Stimulated activated effector memory CD8-positive, alpha-beta T cell treated with anti-CD3 and anti-CD28 coated beads, Interleukin-12 subunit alpha, Interleukin-12 subunit beta, amount 100 ng/mL, for 72 hours (primary cell): ENCODE results near the gene CP.
"Not testable (repeated sequence)": the region's sequence is repeated elsewhere in the genome, so short reads cannot be mapped to it uniquely, and the experiment has no call there.

ENCODE experiments used
- ATAC-seq: fragments of 150-1000 bp; cut with Tn5 transposase; 2 replicates; pipeline ENCODE4 v1.10.0; 2021
- DNase-seq, 2 donors: peaks; one replicate each; pipeline ENCODE4 v3.0.0; 2021 to 2022; ENCODE audit warnings: low spot score in 2 of 2
- H3K27ac Mint-ChIP-seq: one replicate; pipeline ENCODE4 v1.8.0; 2022; ENCODE audit warnings: mild to moderate bottlenecking, mixed read lengths
- H3K36me3 Mint-ChIP-seq: one replicate; pipeline ENCODE4 v1.8.0; 2022; ENCODE audit warnings: mild to moderate bottlenecking, mixed read lengths
- H3K4me1 Mint-ChIP-seq: one replicate; pipeline ENCODE4 v1.8.0; 2022; ENCODE audit warnings: mixed read lengths
- H3K4me3 Mint-ChIP-seq: one replicate; pipeline ENCODE4 v1.8.0; 2022; ENCODE audit warnings: mild to moderate bottlenecking, mixed read lengths
- H3K9me3 Mint-ChIP-seq: one replicate; pipeline ENCODE4 v1.8.0; 2022; ENCODE audit warnings: mixed read lengths

Gene CP

DNA sequence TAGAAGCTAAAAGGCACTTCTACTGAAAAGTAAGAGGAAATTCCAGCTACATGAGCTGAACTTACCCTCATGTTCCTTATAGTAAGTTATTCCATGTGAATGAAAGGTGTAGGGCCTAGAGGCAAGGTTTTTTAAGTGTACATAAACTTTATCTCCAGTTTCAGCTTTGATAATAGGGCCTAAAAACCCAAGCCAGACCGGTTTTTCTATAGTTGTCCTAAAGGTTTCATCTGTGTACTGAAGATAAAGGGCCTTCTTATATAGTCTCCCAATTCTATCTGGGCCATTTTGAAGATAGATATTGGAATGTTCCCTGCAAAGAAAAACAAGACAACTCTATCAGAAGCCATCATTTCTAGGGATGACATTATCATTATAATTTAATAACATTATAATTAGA lies 9.2 kb downstream of the CP start:
- Mint-ChIP-seq H3K27ac (no peak overlapping the region), H3K4me1 (no peaks in the 10 kb centered on the region), H3K4me3 (no peak overlapping the region), H3K9me3 (no peaks in the 10 kb centered on the region), H3K36me3 (no peaks in the 10 kb centered on the region)
- no peak for DNase-seq
- no peak for ATAC-seq

DNA sequence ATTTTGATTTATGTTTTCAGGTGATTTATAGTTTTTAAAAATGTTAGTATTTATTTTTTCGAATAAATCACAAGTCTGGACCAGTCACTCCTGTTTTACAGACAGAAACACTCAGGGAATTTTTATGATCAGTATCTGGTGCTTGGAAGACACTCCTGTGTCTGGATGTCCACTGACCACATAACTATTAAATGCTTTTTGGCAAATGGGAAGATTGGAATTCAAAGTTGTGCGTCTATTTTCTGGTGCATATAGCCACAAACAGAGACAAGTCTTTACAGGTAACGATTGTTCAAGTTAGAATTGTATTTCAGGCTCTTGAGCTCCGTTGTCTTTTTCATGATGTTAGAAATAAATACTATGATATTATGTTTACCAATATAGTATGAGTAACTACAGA lies 12.2 kb downstream of the CP start:
- Mint-ChIP-seq H3K27ac (no peak overlapping the region), H3K36me3 (no peaks in the 10 kb centered on the region), H3K4me1 (no peaks in the 10 kb centered on the region), H3K9me3 (no peaks in the 10 kb centered on the region), H3K4me3 (no peak overlapping the region)
- no peak for DNase-seq
- ATAC-seq, result no peak

- DNase-seq, result no peak
- Mint-ChIP-seq H3K9me3 (no peaks in the 10 kb centered on the region), H3K36me3 (no peaks in the 10 kb centered on the region), H3K4me3 (no peak overlapping the region), H3K4me1 (peaks cover 7% of the 10 kb centered on the region), H3K27ac (no peak overlapping the region)
- ATAC-seq, result no peak
These were observed 14.2 kb downstream of the CP start for GRCh38 chr3:149207475-149207874.

GRCh38 chr3:149204390-149204991 lies 17.1 kb downstream of the CP start:
- Mint-ChIP-seq H3K4me3 (no peak overlapping the region), H3K36me3 (no peaks in the 10 kb centered on the region), H3K4me1 (peaks cover 7% of the 10 kb centered on the region), H3K9me3 (no peaks in the 10 kb centered on the region), H3K27ac (no peak overlapping the region)
- DNase-seq (no peak), ATAC-seq (no peak)

- H3K9me3 Mint-ChIP-seq, result no peaks in the 10 kb centered on the region
- H3K4me1 Mint-ChIP-seq, result peaks cover 7% of the 10 kb centered on the region
- no peak overlapping the region for H3K27ac Mint-ChIP-seq
- H3K36me3 Mint-ChIP-seq, result no peaks in the 10 kb centered on the region
- H3K4me3 Mint-ChIP-seq, result no peak overlapping the region
- ATAC-seq (peak; percentile 79), DNase-seq (no peak)
These were observed 17.9 kb downstream of the CP start for GRCh38 chr3:149203758-149204157.

GRCh38 chr3:149199474-149199873 lies 22.2 kb downstream of the CP start:
- Mint-ChIP-seq H3K36me3 (no peaks in the 10 kb centered on the region), H3K4me3 (no peak overlapping the region), H3K9me3 (no peaks in the 10 kb centered on the region), H3K4me1 (peaks cover 7% of the 10 kb centered on the region), H3K27ac (no peak overlapping the region)
- ATAC-seq (no peak), DNase-seq (no peak)

DNA sequence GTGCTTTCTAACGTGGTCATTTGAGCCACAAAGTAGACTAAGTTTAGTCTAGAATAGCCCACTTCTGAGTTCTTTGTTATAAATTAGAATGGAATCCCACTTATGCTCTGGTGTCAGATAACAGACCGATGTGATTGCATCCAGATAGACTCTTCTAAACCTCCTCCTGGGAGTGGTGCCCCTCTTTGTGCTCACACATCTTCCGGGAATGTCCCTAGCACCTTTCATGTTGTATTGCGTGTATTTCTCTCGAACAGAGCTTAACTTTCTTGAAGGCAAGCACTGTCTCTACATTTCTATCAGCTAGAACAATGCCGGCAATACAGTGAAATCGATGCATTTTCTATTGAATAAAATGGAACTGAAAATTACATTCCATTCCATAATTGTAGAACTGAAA lies 23.0 kb downstream of the CP start:
- Mint-ChIP-seq H3K4me1 (peaks cover 2% of the 10 kb centered on the region), H3K4me3 (no peak overlapping the region), H3K9me3 (no peaks in the 10 kb centered on the region), H3K27ac (no peak overlapping the region), H3K36me3 (no peaks in the 10 kb centered on the region)
- no peak for DNase-seq
- no peak for ATAC-seq

DNA sequence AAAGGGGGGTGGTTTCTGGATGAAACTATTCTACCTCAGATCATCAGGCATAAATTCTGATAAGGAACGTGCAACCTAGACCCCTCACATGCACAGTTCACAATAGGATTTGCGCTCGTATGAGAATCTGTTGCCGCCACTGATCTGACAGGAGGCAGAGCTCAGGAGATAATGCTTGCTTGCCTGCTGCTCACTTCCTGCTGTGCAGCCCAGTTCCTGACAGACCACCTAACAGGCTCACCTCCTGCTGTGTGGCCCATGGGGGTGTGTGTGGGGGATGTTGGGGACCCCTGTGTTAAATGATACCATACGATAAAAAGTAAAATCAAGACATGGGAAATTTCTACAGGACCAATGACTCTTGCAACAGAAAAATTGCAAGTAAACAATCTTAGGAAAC lies 24.0 kb downstream of the CP start:
- ATAC-seq, result no peak
- Mint-ChIP-seq H3K27ac (no peak overlapping the region), H3K9me3 (no peaks in the 10 kb centered on the region), H3K4me3 (no peak overlapping the region), H3K36me3 (no peaks in the 10 kb centered on the region), H3K4me1 (no peaks in the 10 kb centered on the region)
- DNase-seq, result no peak

- H3K4me1 Mint-ChIP-seq, DNase-seq, H3K9me3 Mint-ChIP-seq, ATAC-seq, H3K4me3 Mint-ChIP-seq, H3K36me3 Mint-ChIP-seq, H3K27ac Mint-ChIP-seq: not testable (repeated sequence)
These were observed 24.6 kb downstream of the CP start for GRCh38 chr3:149196805-149197592.

DNA sequence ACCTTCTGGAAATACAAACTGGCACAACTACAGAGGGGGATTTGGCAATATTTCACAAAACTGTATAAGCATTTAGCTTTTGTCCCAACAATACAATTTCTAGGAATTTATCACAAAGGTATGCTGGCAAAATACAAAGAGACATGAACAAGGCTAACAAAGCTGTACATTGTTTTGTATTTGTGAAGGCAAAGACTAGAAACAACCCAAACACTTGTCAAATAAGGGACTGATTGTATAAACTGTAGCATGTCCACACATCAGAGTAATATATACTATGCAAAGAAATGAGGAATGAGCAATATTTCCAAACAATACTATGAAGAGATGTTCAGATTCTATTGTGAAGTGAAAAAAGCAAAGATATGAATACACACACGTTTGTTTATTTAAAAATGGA lies 26.4 kb downstream of the CP start:
- Mint-ChIP-seq H3K36me3 (no peaks in the 10 kb centered on the region), H3K4me3 (no peak overlapping the region), H3K9me3 (no peaks in the 10 kb centered on the region), H3K27ac (no peak overlapping the region), H3K4me1 (no peaks in the 10 kb centered on the region)
- no peak for ATAC-seq
- no peak for DNase-seq

DNA sequence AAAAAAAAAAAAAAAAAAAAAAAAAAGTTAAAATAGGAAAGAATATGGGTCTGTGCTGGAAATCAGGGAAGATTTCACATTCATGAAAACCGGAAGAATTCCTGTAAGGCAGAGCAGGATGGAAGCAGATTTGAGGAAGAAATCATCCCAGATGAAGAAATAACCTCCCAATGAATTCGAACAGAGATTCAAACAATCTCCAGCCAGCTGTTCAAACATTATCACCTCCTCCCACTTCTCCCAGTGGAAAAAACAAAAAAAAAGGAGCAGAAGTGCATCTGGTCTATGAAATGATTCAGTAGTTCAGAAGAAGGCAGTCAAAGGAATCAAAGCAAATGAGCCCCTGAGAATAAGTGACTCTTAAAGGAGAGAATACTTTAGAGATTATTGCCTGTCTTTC lies 33.1 kb downstream of the CP start:
- no peak for ATAC-seq
- Mint-ChIP-seq H3K9me3 (no peaks in the 10 kb centered on the region), H3K27ac (no peak overlapping the region), H3K4me3 (no peak overlapping the region), H3K36me3 (no peaks in the 10 kb centered on the region), H3K4me1 (no peaks in the 10 kb centered on the region)
- DNase-seq, result no peak

DNA sequence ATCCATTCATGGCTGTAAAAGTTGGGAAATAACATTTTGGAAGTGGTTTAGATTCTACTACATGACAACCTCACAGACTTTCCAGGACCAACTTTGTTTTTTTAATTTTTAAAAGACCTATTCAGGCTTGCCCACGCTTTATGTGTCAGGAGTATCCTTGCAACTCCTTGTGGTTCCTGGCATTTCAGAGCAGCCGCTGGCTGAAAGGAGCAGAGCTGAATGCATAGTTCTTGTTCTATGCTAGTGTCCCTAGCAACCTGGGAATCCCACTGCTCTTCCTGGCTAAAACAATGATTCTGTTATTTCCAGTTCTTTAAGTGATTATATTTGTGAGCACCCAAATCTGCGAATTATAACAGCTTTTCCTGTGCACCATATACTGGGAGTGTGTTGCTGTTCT lies 34.9 kb downstream of the CP start:
- Mint-ChIP-seq H3K36me3 (no peaks in the 10 kb centered on the region), H3K9me3 (no peaks in the 10 kb centered on the region), H3K4me3 (no peak overlapping the region), H3K27ac (no peak overlapping the region), H3K4me1 (no peaks in the 10 kb centered on the region)
- no peak for ATAC-seq
- DNase-seq, result no peak

DNA sequence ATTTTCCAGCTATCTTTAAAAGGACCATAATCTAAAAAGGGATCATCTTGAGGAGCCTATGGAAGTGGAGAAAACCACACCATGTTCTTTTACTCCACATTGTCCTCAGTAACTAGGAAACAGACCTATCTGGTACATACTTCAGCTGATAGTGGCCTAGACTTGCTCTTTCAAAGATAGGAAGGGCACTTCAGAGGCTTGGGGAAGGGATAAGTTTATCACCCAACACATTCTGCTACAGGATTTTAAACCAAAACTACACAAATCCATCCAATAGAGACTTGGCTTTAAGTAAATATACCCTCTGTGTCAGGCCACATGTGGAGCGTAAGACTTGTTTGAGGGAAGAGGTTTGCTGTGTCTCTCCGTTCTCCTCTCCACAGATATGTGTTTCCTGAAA lies 35.4 kb downstream of the CP start:
- H3K4me1 Mint-ChIP-seq, result no peaks in the 10 kb centered on the region
- H3K9me3 Mint-ChIP-seq, result no peaks in the 10 kb centered on the region
- no peak for DNase-seq
- H3K36me3 Mint-ChIP-seq, result no peaks in the 10 kb centered on the region
- no peak overlapping the region for H3K27ac Mint-ChIP-seq
- no peak for ATAC-seq
- no peak overlapping the region for H3K4me3 Mint-ChIP-seq

GRCh38 chr3:149181182-149181581 lies 40.4 kb downstream of the CP start:
- DNase-seq (no peak), ATAC-seq (no peak)
- H3K36me3 Mint-ChIP-seq, result no peaks in the 10 kb centered on the region
- no peak overlapping the region for H3K27ac Mint-ChIP-seq
- no peaks in the 10 kb centered on the region for H3K9me3 Mint-ChIP-seq
- no peak overlapping the region for H3K4me3 Mint-ChIP-seq
- no peaks in the 10 kb centered on the region for H3K4me1 Mint-ChIP-seq

DNA sequence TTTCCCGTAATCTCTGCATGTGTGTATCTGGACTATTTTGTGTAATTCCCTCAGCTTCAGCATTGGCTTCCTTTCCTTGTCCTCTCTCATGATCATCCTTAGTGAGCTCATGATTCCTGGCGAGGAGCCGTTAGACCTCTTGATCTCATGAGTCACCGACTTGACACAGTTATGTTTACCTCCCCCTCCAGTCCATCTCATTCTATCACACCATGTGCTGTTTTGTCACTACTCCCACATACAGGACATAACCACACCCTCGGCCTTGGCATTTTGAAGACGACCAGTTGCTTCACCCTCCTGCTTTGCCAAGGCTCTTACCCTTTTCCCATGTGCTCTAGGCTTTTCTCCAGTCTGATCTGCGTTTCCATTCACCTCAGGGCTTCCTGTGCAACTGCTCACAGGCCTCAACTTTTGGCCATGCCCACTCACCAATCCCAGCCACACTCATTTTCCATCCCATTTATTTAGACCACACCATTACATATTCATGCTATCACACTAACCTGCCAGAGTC lies 41.5 kb downstream of the CP start:
- H3K4me3 Mint-ChIP-seq, result no peak overlapping the region
- H3K36me3 Mint-ChIP-seq, result peaks cover 8% of the 10 kb centered on the region
- ATAC-seq (peak; percentile 70), DNase-seq (no peak)
- no peak overlapping the region for H3K27ac Mint-ChIP-seq
- H3K9me3 Mint-ChIP-seq, result no peaks in the 10 kb centered on the region
- H3K4me1 Mint-ChIP-seq, result peaks cover 3% of the 10 kb centered on the region

DNA sequence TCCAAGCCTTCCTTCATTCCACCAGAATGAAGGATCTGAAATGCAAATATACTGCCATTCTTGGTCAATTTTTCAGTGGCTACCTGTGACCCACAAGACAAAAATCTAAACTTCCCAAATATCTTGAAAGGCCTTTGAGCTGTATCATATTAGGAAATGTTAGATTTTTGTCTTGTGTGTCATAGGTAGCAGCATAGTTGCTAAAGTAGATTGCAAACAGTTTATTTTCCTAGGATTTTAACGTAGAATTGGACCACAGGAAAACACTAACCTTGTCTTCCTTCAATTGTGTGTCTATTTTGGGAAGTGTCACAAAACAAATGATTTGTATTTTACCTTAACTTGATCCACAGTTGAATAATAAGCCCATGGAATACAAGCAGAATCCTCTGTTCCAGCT lies 42.4 kb downstream of the CP start:
- DNase-seq (no peak), ATAC-seq (no peak)
- Mint-ChIP-seq H3K9me3 (no peaks in the 10 kb centered on the region), H3K36me3 (peaks cover 12% of the 10 kb centered on the region), H3K27ac (no peak overlapping the region), H3K4me1 (peaks cover 12% of the 10 kb centered on the region), H3K4me3 (no peak overlapping the region)
